Glomerular endothelial cell (primary cell): ENCODE measurements around the gene NR1H2. TPM values are rescaled to one million over a fixed set of nuclear protein-coding genes. Genes with fewer than 3 reads are reported as not detected.

Experiments used
- DNase-seq: peaks from one replicate; pipeline ENCODE4 v3.0.0-alpha.2; 2011; ENCODE audit warnings: low read depth, low spot score; ENCODE audit errors: extremely low read depth
- total RNA-seq: library from RNA; depleted of rRNA; stranded (reverse); fragments of >200 nt; gene quantifications from 2 replicates; pipeline ENCODE4 v1.2.3, GENCODE V29; 2015

NR1H2 gene
- total RNA-seq, 1 donor from 2014 or later: 65.8 TPM

- DNase-seq: no peak
Measured at GRCh38 chr19:50399368-50399745, 23.1 kb downstream of the NR1H2 start.

DNA sequence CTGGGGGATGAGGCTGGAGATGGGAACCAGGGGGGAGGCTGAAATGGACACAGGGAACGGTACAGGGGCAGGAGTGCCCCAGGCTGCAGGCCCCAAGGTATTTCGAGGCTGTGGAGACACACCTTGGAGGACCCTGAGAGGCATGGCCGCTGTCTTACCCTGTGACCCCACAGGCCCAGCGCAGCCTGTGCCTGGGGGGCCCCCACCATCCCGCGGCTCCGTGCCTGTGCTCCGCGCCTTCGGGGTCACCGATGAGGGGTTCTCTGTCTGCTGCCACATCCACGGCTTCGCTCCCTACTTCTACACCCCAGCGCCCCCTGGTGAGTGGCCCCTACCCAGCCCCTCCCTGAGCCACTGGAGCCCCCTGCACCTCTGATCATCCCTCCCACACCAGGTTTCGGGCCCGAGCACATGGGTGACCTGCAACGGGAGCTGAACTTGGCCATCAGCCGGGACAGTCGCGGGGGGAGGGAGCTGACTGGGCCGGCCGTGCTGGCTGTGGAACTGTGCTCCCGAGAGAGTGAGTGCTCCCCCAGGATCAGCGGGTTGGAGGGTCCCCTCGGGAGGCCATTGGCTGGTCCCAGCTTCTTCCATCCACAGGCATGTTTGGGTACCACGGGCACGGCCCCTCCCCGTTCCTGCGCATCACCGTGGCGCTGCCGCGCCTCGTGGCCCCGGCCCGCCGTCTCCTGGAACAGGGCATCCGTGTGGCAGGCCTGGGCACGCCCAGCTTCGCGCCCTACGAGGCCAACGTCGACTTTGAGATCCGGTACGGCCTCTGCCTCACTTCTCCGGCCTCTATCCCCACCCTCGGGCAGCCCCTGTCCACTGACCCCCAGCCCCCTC lies 25.6 kb downstream of the NR1H2 start:
- no peak for DNase-seq

GRCh38 chr19:50402544-50403301 lies 26.5 kb downstream of the NR1H2 start:
- DNase-seq: no peak

DNA sequence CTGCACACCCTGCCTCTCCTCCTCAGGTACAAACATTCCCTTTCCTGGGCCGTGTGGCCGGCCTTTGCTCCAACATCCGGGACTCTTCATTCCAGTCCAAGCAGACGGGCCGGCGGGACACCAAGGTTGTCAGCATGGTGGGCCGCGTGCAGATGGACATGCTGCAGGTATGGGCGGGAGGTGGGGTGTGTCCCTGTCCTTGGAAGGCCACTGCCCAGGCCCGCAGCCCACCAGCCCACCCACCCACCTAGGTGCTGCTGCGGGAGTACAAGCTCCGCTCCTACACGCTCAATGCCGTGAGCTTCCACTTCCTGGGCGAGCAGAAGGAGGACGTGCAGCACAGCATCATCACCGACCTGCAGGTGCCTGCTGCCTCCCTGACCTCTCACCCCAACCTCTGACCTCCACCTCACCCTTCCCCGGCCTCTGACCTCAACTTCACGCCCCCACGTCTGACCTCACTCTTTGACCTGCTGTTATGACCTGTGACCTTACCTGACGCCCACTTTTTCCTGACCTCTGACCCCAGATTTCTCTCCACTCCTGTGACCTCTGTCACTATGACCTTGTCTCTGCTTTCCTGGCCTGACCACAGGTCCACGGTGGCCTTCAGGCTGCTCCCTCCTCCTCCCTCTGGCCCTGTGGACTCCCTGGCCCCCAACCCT lies 30.0 kb downstream of the NR1H2 start:
- no peak for DNase-seq

DNA sequence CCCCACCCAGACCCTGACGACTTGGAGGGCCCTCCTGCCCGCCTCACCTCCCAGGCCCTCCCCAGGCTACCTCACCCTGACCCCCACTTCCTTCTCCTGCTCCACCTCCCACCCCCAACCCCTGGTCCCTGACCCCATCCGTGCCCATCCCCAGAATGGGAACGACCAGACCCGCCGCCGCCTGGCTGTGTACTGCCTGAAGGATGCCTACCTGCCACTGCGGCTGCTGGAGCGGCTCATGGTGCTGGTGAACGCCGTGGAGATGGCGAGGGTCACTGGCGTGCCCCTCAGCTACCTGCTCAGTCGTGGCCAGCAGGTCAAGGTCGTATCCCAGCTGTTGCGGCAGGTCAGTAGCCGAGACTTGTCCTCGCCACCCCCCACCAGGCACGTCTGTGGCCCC lies 30.6 kb downstream of the NR1H2 start:
- DNase-seq: no peak

DNA sequence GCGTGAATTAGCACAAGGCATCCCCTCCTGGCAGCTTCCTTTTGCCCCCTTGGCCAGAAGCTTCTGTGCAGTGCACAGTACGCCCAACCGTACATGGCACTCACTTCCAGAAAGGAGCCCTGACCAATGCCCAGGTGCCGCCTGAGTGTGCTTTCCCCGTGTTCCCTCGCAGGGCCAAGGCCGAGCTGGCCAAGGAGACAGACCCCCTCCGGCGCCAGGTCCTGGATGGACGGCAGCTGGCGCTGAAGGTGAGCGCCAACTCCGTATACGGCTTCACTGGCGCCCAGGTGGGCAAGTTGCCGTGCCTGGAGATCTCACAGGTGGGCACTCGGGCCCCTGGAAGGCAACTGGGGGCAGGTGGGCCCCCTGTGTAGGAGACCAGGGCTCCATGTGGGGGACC lies 33.1 kb downstream of the NR1H2 start:
- no peak for DNase-seq

- DNase-seq: no peak
Measured at GRCh38 chr19:50410109-50410508, 33.9 kb downstream of the NR1H2 start.

DNA sequence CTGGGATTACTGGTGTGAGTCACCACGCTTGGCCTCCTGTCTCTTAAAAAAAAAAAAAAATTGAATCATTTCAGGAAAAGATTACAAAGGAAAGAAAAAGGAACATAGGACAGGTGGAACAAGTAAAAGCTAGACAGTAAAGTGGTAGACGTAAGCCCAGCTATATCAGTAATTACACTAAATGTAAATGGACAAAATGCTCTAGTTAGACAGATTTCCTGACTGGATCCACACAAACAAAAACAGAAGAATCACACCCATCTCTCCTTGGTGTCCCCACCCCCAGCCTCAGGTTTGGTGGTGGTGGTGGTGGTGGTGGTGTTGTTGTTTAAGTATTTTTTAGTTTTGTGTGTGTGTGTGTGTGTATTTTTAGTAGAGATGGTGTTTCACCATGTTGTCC lies 36.2 kb downstream of the NR1H2 start:
- no peak for DNase-seq

- no peak for DNase-seq
Measured at GRCh38 chr19:50413096-50413495, 36.8 kb downstream of the NR1H2 start.

GRCh38 chr19:50413531-50413930 lies 37.3 kb downstream of the NR1H2 start:
- no peak for DNase-seq

DNA sequence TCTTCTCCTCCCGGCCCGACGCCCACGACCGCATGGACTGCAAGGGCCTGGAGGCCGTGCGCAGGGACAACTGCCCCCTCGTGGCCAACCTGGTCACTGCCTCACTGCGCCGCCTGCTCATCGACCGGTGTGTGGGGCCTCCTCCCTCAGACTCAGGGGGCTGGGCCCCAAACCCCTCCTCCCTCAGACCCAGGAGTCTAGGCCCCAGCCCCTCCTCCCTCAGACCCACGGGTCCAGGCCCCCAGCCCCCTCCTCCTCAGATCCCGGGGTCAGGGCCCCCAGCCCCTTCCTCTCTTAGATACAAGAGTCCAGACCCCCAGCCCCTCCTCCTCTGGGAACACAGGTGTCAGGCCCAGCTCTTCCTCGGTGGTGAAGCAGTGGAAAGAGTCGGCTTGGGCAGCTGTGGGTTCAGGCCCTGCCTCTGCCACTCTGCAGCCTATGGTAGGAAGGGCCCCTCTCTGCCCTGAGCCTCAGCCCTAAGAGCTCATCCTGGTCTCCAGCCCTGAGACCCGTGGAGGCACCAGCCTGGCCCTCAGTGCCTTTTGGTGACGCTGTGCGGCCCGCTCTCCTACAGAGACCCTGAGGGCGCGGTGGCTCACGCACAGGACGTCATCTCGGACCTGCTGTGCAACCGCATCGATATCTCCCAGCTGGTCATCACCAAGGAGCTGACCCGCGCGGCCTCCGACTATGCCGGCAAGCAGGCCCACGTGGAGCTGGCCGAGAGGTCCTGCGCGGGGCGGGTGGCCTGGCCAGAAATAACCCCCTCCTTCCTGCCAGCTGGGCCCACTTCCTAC lies 38.8 kb downstream of the NR1H2 start:
- no peak for DNase-seq

DNA sequence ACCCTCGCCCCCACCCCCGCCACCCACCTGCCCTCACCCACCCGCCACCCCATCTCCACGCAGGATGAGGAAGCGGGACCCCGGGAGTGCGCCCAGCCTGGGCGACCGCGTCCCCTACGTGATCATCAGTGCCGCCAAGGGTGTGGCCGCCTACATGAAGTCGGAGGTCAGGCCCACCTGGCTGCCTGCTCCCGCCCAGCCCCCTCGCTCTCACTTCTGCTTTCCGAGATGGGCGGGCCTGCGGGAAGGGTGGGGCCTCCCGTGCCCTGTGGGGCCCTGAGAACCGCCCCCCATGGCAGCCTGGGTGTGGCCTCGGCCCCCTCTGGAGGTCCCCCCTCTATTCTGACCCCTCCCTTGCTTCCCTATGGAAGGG lies 39.4 kb downstream of the NR1H2 start:
- DNase-seq: no peak

GRCh38 chr19:50416034-50416977 lies 40.0 kb downstream of the NR1H2 start:
- no peak for DNase-seq

DNA sequence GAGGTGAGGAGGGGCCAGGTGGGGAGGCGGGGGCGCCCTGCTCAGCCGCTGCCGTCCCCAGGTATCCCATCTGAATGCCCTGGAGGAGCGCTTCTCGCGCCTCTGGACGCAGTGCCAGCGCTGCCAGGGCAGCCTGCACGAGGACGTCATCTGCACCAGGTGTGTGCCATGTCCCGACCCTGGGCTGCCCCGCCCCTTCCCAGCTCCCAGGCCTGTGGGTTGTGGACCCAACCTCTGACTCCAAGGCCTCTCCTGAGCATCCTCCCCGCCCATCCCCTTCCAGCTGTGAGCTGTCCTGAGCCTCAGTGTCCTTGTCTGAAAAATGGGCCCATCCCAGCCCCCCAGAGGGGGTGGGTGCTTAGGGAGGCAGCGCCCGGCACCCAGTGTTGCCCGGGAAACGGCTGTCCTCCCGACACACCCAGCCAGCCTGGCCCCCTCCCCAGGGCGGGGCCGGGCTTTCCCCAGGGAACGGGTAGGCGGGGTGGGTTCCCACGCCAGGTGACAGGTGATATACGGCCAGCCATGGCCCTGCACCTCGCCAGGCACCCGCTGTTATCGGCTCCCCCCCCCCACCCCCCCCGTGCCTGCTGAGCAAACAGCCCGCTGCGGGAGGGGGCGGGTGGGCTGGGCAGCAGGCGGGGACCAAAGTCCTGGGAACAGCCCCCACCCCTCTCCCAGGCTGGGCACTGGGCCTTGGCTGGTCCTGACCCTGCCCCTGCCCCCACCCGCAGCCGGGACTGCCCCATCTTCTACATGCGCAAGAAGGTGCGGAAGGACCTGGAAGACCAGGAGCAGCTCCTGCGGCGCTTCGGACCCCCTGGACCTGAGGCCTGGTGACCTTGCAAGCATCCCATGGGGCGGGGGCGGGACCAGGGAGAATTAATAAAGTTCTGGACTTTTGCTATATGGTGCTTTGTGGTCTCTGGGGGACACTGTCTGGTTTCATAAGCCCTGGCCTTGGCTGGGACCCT lies 41.1 kb downstream of the NR1H2 start:
- DNase-seq: no peak

DNA sequence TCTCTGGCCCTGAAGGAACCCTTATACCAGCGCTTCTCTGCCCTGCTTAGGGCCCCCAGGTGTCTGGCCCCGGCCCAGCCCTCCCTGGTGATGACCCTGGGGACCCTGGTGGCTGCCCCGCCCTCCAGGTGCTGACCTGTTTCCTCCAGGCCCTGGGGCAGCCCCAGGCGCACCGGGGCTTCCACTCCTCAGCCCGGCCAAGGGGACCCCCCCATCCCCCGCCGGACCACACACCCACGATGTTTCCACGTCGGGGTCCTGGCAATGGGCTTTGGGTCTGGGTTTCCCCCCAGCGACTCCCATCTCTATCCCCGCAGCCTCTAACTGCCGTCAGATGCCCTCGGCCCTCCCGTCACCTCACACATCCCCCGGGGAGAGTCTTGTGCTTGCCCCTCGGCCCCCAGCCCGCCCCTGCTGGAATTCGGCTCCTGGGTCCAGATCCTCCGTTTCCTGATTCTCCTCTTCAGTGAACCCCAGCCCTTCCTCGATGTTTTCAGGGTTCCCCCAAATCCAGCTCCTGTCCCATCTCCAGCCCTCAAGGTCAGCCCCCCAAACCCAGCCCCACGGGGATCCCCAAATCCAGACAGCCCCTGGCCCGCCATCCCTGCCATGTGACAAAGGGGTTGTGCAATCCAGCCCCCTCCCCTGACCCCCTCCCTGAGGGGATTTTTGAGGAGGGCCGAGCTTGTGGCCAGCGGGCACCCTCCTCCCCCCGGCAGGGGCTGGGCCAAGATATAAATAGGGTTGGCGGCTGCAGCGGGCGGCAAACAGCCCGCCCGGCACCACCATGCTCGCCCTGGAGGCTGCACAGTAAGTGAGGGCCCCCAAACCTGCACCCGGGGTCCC lies 42.1 kb downstream of the NR1H2 start, which contains the start of gene SPIB:
Gene SPIB (plus strand): TSS at position 763 of the 846 bp plus-strand sequence. CDS start 25 bp downstream, at position 788.
- no peak for DNase-seq

- DNase-seq: no peak
Measured at GRCh38 chr19:50419022-50419579, 42.8 kb downstream of the NR1H2 start.

GRCh38 chr19:50419580-50420035 lies 43.4 kb downstream of the NR1H2 start:
- no peak for DNase-seq
